Loucy (cell line): Measurements from ENCODE around the gene SDR39U1.

Experiments used
- H2AFZ ChIP-seq: fragments of 200-600 bp; sonication (generic); 2 replicates; pipeline ENCODE4 v1.6.0; 2016; ENCODE audit warnings: antibody characterized with exemption, mild to moderate bottlenecking, low read length, moderate library complexity
- H3F3A ChIP-seq: fragments of 200-600 bp; 2 replicates; pipeline ENCODE4 v1.6.0; 2016; ENCODE audit warnings: antibody characterized with exemption, low read depth, mild to moderate bottlenecking
- H3K27me3 ChIP-seq: fragments of 200-600 bp; sonication (generic); 2 replicates; pipeline ENCODE4 v1.6.1; 2014; ENCODE audit warnings: low read length, mild to moderate bottlenecking; ENCODE audit not compliant: insufficient read depth, poor library complexity, severe bottlenecking
- H3K36me3 ChIP-seq: fragments of 200-600 bp; sonication (generic); 2 replicates; pipeline ENCODE4 v1.6.1; 2016; ENCODE audit warnings: low read length; ENCODE audit not compliant: insufficient read depth
- H3K4me1 ChIP-seq: fragments of 200-600 bp; sonication (generic); 2 replicates; pipeline ENCODE4 v1.5.1; 2014; ENCODE audit warnings: low read length, mild to moderate bottlenecking; ENCODE audit not compliant: insufficient read depth, poor library complexity, severe bottlenecking
- H3K4me2 ChIP-seq: fragments of 200-600 bp; sonication (generic); 2 replicates; pipeline ENCODE4 v1.6.0; 2014; ENCODE audit warnings: antibody characterized with exemption, low read length, low read depth, mild to moderate bottlenecking; ENCODE audit not compliant: poor library complexity, severe bottlenecking
- H3K4me3 ChIP-seq: fragments of 200-600 bp; sonication (generic); 2 replicates; pipeline ENCODE4 v1.5.1; 2014; ENCODE audit warnings: low read length, mild to moderate bottlenecking, mixed read lengths; ENCODE audit not compliant: poor library complexity, severe bottlenecking
- H3K79me2 ChIP-seq: fragments of 200-600 bp; sonication (generic); 2 replicates; pipeline ENCODE4 v1.6.1; 2014; ENCODE audit warnings: low read length; ENCODE audit not compliant: insufficient read depth
- H3K9ac ChIP-seq: fragments of 200-600 bp; sonication (generic); 2 replicates; pipeline ENCODE4 v1.6.0; 2014; ENCODE audit warnings: mild to moderate bottlenecking, low read depth, low read length, moderate library complexity; ENCODE audit not compliant: poor library complexity, severe bottlenecking
- H3K9me2 ChIP-seq: fragments of 200-600 bp; sonication (generic); replicated peaks from 2 replicates; pipeline ENCODE4 v1.6.1; 2016; ENCODE audit warnings: low read depth, low read length, mixed read lengths
- H3K9me3 ChIP-seq: fragments of 200-600 bp; sonication (generic); 2 replicates; pipeline ENCODE4 v1.6.1; 2014; ENCODE audit warnings: mild to moderate bottlenecking, antibody characterized with exemption, low read length, low read depth; ENCODE audit not compliant: insufficient read depth
- H4K20me1 ChIP-seq: fragments of 200-600 bp; sonication (generic); 2 replicates; pipeline ENCODE4 v1.6.0; 2014; ENCODE audit warnings: antibody characterized with exemption, low read length, mild to moderate bottlenecking; ENCODE audit not compliant: insufficient read depth, poor library complexity, severe bottlenecking
- EZH2phosphoT487 ChIP-seq: fragments of 200-600 bp; IDR thresholded peaks from 2 replicates; pipeline ENCODE4 v1.6.1; 2018; ENCODE audit warnings: antibody characterized with exemption, mild to moderate bottlenecking, moderate library complexity, borderline replicate concordance
- TF ChIP-seq, protein P1 (sequence below): fragments of 200-600 bp; sonication (generic); conservative IDR thresholded peaks from 2 replicates; pipeline ENCODE4 v1.5.1; 2014; ENCODE audit warnings: mild to moderate bottlenecking, antibody characterized with exemption, low read length

SDR39U1 gene

DNA sequence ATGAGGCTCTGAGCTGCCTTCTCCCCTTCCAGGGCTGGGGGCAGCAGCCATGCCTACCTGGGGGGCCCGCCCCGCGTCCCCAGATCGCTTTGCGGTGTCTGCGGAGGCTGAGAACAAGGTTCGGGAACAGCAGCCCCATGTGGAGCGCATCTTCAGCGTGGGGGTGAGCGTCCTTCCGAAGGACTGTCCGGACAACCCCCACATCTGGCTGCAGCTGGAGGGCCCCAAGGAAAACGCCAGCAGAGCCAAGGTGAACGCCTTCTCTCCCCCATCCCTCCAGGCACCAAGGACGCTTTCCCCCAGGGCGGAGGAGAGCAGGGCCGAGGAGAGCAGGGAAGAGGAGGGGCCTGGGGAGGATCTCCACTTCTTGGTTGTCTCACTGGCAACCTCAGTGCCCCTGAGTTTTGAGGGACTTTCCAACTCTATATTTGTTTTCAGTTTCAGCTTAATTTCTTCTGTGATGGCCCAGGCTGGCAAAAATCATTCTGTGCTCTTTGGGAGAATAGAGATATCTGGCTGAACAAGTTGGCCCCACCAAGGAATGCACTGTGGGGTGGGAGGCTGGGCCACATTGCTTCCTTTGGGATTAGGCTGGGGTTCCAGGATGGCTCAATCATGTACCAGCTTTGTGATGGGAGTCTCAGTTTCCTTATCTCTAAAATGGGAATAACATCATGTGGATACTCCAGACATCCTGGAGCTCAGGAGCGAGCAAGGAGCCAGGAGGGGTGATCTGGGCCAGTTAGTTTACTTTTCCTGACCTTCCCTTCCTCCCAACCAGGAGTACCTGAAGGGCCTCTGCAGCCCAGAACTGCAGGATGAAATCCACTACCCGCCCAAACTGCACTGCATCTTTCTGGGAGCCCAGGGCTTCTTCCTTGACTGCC, 11.7 kb downstream of the SDR39U1 start:
- Histone ChIP-seq H3K9me3 (no peaks in the 10 kb centered on the region), H4K20me1 (peaks cover 27% of the 10 kb centered on the region), H3K4me1 (peaks cover 56% of the 10 kb centered on the region), H3K9ac (peak overlapping the region; percentile 92), H3K79me2 (peaks cover 33% of the 10 kb centered on the region), H3F3A (0 out of 2 replicates have a peak, but pooled peaks cover 2% of the 10 kb centered on the region), H3K36me3 (peaks cover 6% of the 10 kb centered on the region; the same call in 1 of the 2 replicates), H3K9me2 (no peaks in the 10 kb centered on the region), H3K4me3 (peak overlapping the region; percentile 92), H2AFZ (no peak overlapping the region), H3K4me2 (peak overlapping the region; percentile 98), H3K27me3 (no peaks in the 10 kb centered on the region)
- TF ChIP-seq, protein P1, sequence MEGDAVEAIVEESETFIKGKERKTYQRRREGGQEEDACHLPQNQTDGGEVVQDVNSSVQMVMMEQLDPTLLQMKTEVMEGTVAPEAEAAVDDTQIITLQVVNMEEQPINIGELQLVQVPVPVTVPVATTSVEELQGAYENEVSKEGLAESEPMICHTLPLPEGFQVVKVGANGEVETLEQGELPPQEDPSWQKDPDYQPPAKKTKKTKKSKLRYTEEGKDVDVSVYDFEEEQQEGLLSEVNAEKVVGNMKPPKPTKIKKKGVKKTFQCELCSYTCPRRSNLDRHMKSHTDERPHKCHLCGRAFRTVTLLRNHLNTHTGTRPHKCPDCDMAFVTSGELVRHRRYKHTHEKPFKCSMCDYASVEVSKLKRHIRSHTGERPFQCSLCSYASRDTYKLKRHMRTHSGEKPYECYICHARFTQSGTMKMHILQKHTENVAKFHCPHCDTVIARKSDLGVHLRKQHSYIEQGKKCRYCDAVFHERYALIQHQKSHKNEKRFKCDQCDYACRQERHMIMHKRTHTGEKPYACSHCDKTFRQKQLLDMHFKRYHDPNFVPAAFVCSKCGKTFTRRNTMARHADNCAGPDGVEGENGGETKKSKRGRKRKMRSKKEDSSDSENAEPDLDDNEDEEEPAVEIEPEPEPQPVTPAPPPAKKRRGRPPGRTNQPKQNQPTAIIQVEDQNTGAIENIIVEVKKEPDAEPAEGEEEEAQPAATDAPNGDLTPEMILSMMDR: no peak
- no peak for TF ChIP-seq EZH2phosphoT487

DNA sequence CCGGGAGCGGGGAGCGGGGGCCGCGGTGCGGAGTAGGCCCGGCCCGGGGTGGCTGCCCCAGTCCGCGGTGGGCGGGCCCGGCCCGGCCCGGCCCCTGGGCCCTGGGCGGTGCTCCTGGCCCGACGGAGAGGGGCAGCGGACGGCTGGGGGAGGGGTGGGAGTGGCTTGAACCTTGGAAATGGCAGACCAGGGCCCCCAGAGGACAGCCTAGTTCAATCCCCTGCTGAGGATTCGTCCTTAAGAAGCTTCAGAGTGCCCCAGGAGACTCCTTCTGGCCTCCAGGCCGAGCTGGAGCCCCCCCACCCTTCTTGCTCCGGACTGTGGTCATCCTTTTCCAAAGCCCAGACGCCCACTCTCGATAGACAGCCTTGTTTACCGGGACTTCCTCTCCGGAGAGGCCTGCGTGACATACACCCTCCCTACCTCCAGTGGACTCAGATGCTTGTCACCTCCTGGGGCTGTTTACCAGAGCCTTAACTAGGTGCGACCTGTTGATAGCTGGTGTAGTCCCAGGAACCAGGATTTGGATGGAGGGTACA, 12.4 kb downstream of the SDR39U1 start:
- H3F3A ChIP-seq: no peaks in the 10 kb centered on the region
- peaks cover 6% of the 10 kb centered on the region; the same call in 1 of the 2 replicates for H3K36me3 ChIP-seq
- no peaks in the 10 kb centered on the region for H3K27me3 ChIP-seq
- peak overlapping the region; percentile 92 for H3K4me3 ChIP-seq
- peak overlapping the region; percentile 98 for H3K4me2 ChIP-seq
- no peaks in the 10 kb centered on the region for H3K9me3 ChIP-seq
- H3K9ac ChIP-seq: peak overlapping the region; percentile 92
- H3K79me2 ChIP-seq: peaks cover 33% of the 10 kb centered on the region
- no peak for TF ChIP-seq EZH2phosphoT487
- TF ChIP-seq, protein P1: no peak
- H3K4me1 ChIP-seq: peaks cover 49% of the 10 kb centered on the region
- H4K20me1 ChIP-seq: peaks cover 27% of the 10 kb centered on the region
- H3K9me2 ChIP-seq: no peaks in the 10 kb centered on the region
- H2AFZ ChIP-seq: no peak overlapping the region

DNA sequence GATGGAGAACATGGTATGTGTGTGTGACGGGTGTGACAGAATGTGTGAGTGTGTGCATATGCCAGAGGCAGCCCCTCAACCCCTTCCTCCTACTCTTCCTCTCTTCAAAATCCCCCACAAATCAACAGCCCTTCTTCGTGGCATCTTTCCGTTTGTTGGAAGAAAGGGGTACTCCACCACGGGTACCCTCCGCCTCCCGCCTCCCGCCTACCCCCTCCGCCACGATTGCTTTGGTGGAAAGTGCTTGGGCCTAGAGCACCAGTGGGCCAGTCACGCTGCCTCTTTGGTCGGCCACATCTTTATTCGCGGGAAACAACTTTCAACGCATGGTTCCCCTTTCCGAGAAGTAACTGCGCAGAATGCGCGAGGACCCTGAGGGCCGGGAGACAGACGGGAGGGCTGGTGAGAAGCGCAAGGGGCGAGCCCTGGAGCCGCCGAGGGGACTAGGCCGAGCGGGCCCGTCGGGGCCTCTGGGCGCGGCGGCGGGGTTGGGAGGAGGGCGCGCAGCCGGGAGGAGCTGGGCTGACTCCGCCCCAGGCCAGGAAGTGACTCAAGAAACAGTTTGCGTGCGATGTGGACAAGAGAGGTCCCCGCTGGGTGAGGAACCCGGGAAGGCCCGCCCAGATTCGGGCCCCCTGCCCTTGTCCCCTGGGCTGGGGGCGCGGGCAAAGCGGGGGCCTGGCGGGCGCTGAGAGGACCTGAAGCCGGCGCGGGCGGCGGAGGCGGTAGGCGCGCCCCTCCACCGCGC, 13.0 kb downstream of the SDR39U1 start, which contains the start of the genes CBLN3 and KHNYN:
Gene CBLN3, minus strand, starts transcription at position 274 of the 748 bp plus-strand sequence. CDS start 614 bp downstream, outside the sequence.
Gene KHNYN, plus strand, starts transcription at position 560 of the 748 bp plus-strand sequence. CDS start 777 bp downstream, outside the sequence.
- Histone ChIP-seq H3K9ac (peak within 1 kb of the TSS; percentile 92), H3K4me2 (peak within 1 kb of the TSS; percentile 98), H3K27me3 (no peaks in the 10 kb centered on the region), H3K9me2 (no peaks in the 10 kb centered on the region), H3K79me2 (peaks cover 33% of the 10 kb centered on the region), H2AFZ (peak within 1 kb of the TSS; percentile 85), H3K4me3 (peak within 1 kb of the TSS; percentile 92), H3K9me3 (no peaks in the 10 kb centered on the region), H3K36me3 (peaks cover 6% of the 10 kb centered on the region; the same call in 1 of the 2 replicates), H3K4me1 (peaks cover 48% of the 10 kb centered on the region), H3F3A (no peaks in the 10 kb centered on the region), H4K20me1 (peaks cover 27% of the 10 kb centered on the region)
- TF ChIP-seq EZH2phosphoT487: no peak
- TF ChIP-seq, protein P1: no peak
